Cerebellar nuclear complex (tissue), 1 donor: ENCODE data around the gene TANGO6.

ENCODE experiments used
- DNase-seq, 2 experiments: peaks; one replicate each; lab custom pipeline; 2025; lab: John Stamatoyannopoulos, UW

The TANGO6 gene

GRCh38 chr16:68866933-68867332, 23.6 kb downstream of the TANGO6 start:
- no peak for DNase-seq

GRCh38 chr16:68869492-68870088, 26.3 kb downstream of the TANGO6 start:
- no peak for DNase-seq

GRCh38 chr16:68873635-68874471, 30.5 kb downstream of the TANGO6 start:
- no peak for DNase-seq

- DNase-seq, result no peak
Measured at GRCh38 chr16:68875871-68876270, 32.5 kb downstream of the TANGO6 start.

- DNase-seq, result no peak
Measured at GRCh38 chr16:68883685-68884084, 40.4 kb downstream of the TANGO6 start.

- no peak for DNase-seq
Measured at GRCh38 chr16:68884401-68884800, 41.1 kb downstream of the TANGO6 start.

GRCh38 chr16:68884861-68885720, 41.8 kb downstream of the TANGO6 start:
- no peak for DNase-seq

- DNase-seq, result no peak
Measured at GRCh38 chr16:68887107-68887506, 43.8 kb downstream of the TANGO6 start.

- no peak for DNase-seq
Measured at GRCh38 chr16:68889508-68890150, 46.3 kb downstream of the TANGO6 start.

- no peak for DNase-seq
Measured at GRCh38 chr16:68892214-68892613, 48.9 kb downstream of the TANGO6 start.

- no peak for DNase-seq
Measured at GRCh38 chr16:68892898-68893297, 49.6 kb downstream of the TANGO6 start.

- DNase-seq, result no peak
Measured at GRCh38 chr16:68893710-68894705, 50.7 kb downstream of the TANGO6 start.

- no peak for DNase-seq
Measured at GRCh38 chr16:68894714-68895113, 51.4 kb downstream of the TANGO6 start.

- no peak for DNase-seq
Measured at GRCh38 chr16:68898026-68898425, 54.7 kb downstream of the TANGO6 start.

GRCh38 chr16:68900009-68900408, 56.7 kb downstream of the TANGO6 start:
- no peak for DNase-seq

GRCh38 chr16:68902003-68902968, 59.0 kb downstream of the TANGO6 start:
- peak in 1 of 2 experiments; percentile 15 for DNase-seq

GRCh38 chr16:68902969-68903345, 59.6 kb downstream of the TANGO6 start:
- DNase-seq, result no peak

GRCh38 chr16:68907297-68907696, 64.0 kb downstream of the TANGO6 start:
- DNase-seq, result no peak

GRCh38 chr16:68907781-68908181, 64.5 kb downstream of the TANGO6 start:
- DNase-seq, result no peak
